GM21825 (cell line): Measurements from ENCODE around the gene COX5B.
"Not testable (repeated sequence)": the region's sequence is repeated elsewhere in the genome, so short reads cannot be mapped to it uniquely, and the experiment has no call there.

Experiments
- ATAC-seq: cut with Tn5 transposase; IDR thresholded peaks from one replicate; pipeline ENCODE4 v1.9.1; 2021; ENCODE audit warnings: mild to moderate bottlenecking, moderate library complexity; ENCODE audit not compliant: unreplicated experiment

COX5B gene, protein sequence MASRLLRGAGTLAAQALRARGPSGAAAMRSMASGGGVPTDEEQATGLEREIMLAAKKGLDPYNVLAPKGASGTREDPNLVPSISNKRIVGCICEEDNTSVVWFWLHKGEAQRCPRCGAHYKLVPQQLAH

GRCh38 chr2:97645695-97646629 is at the start of gene COX5B:
TSS of gene COX5B (plus strand) at chr2:97646062. CDS start at chr2:97646087, 25 bp downstream.
- peak; percentile 95 for ATAC-seq

GRCh38 chr2:97596180-97596579 is 49.7 kb upstream of the COX5B start:
- ATAC-seq: not testable (repeated sequence)

GRCh38 chr2:97601537-97601936 is 44.3 kb upstream of the COX5B start:
- ATAC-seq: not testable (repeated sequence)

DNA sequence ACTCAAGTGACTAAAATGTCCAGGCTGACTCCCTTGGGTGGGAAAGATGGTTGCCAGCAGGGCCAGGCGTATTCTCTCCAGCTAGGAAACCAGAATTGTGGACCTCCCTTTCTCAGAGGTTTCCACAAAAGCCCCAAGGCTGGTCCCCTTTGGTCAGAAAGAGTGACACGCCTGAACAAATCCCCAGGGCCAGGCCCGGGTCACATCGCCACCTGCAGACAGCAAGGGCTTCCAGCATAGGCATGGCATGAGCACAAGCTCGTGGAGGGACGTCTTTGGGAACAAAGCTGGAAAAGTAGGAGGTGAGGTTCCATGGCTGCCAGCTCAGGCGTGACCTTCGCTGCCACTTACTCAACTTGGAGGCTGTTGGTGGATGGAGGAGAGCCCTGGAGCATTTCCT is 40.8 kb upstream of the COX5B start:
- not testable (repeated sequence) for ATAC-seq

GRCh38 chr2:97605524-97606339 is 40.1 kb upstream of the COX5B start:
- ATAC-seq: not testable (repeated sequence)

DNA sequence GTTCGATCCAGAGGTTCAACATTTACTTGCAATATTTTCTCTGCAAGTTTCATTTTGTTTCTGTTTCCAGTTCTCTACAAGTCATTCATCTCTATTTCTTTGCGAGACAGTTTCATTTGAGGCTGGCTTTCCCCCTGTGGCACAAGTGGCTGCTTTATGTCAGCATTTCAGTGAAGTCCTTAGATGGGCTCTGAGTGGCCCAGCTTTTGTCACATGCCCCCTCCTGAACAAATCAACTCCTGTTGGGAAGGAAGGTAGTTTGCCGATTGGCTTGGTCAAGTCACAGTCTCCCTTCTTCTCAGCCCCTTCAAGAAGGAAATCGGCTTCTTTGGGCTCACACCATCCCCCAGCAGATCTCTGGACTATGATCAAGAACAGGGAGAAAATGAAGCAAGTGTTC is 37.1 kb upstream of the COX5B start:
- ATAC-seq: not testable (repeated sequence)

DNA sequence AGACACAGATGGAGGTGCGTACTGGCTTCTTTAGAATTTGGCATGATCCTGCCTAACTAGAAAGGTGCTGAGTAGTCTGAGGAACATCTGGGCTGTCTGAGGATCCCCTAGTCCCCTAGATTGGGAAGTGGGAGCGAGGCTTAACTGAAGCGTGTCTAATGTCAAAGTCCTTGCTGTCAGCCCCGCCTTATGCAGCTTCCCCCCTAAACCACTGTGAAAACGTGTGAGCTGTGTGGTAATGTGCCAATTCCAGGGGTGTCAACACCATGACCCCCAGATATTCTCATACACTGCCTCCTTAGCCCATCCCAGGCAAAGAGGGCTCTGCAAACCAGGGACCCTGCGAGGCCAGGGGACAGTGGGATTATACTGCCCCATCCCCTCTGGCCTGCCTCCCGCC is 34.0 kb upstream of the COX5B start:
- not testable (repeated sequence) for ATAC-seq

DNA sequence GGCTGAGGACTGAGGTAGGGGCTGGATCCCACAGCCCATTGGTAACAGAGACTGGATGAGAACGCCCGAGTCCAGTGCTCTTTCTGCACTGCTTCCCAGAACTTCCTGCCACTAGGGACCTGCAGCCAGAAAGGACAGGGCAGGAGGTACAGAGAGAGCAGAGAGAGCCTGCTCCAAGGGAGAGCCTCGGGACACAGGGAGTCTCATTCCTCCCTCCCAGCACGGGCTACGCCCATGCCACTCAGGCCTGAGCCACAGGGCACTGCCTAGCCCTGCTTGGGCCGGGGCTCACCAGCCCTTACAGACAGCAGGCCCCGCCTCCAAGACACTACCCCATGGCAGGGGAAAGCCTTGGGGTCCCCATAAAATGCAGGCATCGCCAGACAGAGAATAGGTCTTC is 30.1 kb upstream of the COX5B start:
- not testable (repeated sequence) for ATAC-seq

- ATAC-seq: no peak
These were observed 28.0 kb upstream of the COX5B start for GRCh38 chr2:97617911-97618310.

DNA sequence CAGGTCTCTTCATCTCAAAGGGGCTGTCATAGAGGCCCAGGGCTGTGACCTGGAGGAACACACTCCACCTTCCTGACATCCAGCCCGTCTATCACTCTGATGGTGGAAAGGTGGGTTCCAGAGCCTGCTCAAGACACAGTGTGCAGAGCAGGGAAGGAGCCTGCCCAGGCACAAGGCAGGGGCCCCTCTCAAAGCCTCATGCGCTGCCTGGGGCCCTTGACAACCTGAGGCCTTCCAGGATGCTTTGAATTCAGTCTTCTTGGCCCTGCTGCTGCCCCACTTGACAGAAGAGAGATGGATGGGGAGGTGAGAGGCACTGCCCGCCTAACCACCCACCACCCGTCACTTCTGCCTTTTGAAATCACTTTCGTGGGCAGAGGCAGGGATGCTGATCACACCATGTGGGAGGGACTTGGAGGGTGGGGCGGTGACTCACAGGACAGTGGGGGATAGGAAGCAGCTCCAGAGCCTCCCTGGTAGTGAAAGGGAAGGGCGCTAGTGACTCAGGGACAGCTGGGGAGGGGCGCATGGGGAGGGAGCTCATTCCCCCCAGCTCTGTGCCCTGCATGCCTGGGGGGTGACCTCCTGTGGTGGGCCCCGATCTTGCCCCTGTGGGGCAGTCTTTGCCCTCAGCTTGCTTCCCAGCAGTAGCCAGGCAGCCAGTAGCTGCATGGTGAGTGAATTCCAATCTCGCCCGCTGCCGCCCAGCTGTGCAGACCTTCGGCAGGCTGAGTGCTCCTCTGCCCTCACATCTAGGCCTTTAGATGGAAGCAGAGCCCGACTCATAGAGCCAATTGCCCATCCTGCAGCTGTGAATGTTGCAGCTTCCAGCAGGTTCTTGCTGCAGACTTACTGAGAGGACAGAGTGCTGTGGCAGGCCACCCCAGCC is 26.7 kb upstream of the COX5B start:
- ATAC-seq: not testable (repeated sequence)

GRCh38 chr2:97620492-97620891 is 25.4 kb upstream of the COX5B start:
- ATAC-seq: not testable (repeated sequence)

- ATAC-seq: not testable (repeated sequence)
These were observed 22.9 kb upstream of the COX5B start for GRCh38 chr2:97622976-97623375.

GRCh38 chr2:97625354-97626048 is 20.4 kb upstream of the COX5B start:
- ATAC-seq: not testable (repeated sequence)

DNA sequence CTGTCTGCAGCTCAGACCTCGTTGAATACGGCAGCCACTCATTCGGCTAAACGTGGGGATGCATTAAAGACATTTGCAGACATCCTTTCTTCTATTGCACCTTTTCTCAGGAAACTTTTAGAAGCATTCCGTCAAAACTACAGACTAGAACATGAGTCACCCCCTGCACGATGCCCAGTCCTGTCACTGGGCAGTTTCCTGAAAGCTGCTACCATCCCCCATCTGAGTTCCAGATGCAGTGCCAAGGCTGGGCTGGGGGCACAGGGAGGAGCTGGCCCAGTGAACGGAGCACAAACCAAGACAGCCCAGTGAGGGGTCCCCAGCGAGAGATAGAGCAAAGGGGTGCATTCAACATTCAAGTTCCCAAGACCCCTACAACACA is 19.8 kb upstream of the COX5B start:
- not testable (repeated sequence) for ATAC-seq

- ATAC-seq: no peak
These were observed 1.7 kb upstream of the COX5B start for GRCh38 chr2:97644023-97644717.

GRCh38 chr2:97645112-97645694 is 659 bp upstream of the COX5B start:
- ATAC-seq: peak; percentile 19

- no peak for ATAC-seq
These were observed 1.1 kb downstream of the COX5B start for GRCh38 chr2:97646977-97647376.

GRCh38 chr2:97651114-97651513 is 5.3 kb downstream of the COX5B start:
- ATAC-seq: no peak

DNA sequence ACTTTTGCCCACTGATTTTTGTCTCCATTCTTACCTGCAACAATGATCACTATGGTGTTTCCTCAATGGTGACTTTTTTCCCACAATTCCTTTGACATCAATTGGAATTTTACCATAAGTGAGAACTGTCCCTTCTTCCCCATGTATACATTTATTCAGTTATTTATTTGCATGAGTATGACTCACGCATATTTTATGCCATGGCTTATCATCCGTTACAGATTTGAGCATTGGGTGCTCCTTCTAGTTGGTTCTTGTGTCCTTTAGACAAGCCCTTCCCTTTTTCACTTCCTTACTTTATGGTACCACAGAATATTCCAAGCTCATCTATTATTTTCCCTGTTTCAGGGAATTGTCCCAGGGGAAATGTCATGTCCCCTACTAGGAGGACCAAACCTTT is 7.6 kb downstream of the COX5B start:
- no peak for ATAC-seq
